Central memory CD4-positive, alpha-beta T cell (primary cell): ENCODE data around the gene CTNND2.

ENCODE experiments used
- DNase-seq: peaks from one replicate; pipeline ENCODE4 v3.0.0; 2022

CTNND2 gene

GRCh38 chr5:11300736-11301135 lies 603.5 kb downstream of the CTNND2 start:
- no peak for DNase-seq

- DNase-seq, result no peak
These were observed 605.4 kb downstream of the CTNND2 start for GRCh38 chr5:11298877-11299276.

GRCh38 chr5:11293523-11293922 lies 610.7 kb downstream of the CTNND2 start:
- no peak for DNase-seq

GRCh38 chr5:11292648-11293356 lies 611.4 kb downstream of the CTNND2 start:
- no peak for DNase-seq

- DNase-seq, result no peak
These were observed 614.5 kb downstream of the CTNND2 start for GRCh38 chr5:11289733-11290132.

- DNase-seq, result no peak
These were observed 615.0 kb downstream of the CTNND2 start for GRCh38 chr5:11289208-11289607.

GRCh38 chr5:11281842-11282241 lies 622.4 kb downstream of the CTNND2 start:
- no peak for DNase-seq

GRCh38 chr5:11277323-11277722 lies 626.9 kb downstream of the CTNND2 start:
- no peak for DNase-seq

GRCh38 chr5:11273180-11273903 lies 630.9 kb downstream of the CTNND2 start:
- DNase-seq, result no peak

- no peak for DNase-seq
These were observed 634.7 kb downstream of the CTNND2 start for GRCh38 chr5:11269515-11269914.

- no peak for DNase-seq
These were observed 635.4 kb downstream of the CTNND2 start for GRCh38 chr5:11268891-11269290.

- no peak for DNase-seq
These were observed 637.9 kb downstream of the CTNND2 start for GRCh38 chr5:11266331-11266730.

- no peak for DNase-seq
These were observed 643.0 kb downstream of the CTNND2 start for GRCh38 chr5:11261241-11261640.

GRCh38 chr5:11258001-11258400 lies 646.2 kb downstream of the CTNND2 start:
- DNase-seq, result no peak

- DNase-seq, result no peak
These were observed 651.7 kb downstream of the CTNND2 start for GRCh38 chr5:11252523-11252922.

GRCh38 chr5:11252075-11252474 lies 652.2 kb downstream of the CTNND2 start:
- DNase-seq, result no peak

GRCh38 chr5:11251247-11251646 lies 653.0 kb downstream of the CTNND2 start:
- no peak for DNase-seq

- DNase-seq, result no peak
These were observed 655.3 kb downstream of the CTNND2 start for GRCh38 chr5:11248966-11249365.

- DNase-seq, result no peak
These were observed 657.0 kb downstream of the CTNND2 start for GRCh38 chr5:11247224-11247623.

- no peak for DNase-seq
These were observed 663.7 kb downstream of the CTNND2 start for GRCh38 chr5:11240293-11241190.

- no peak for DNase-seq
These were observed 664.8 kb downstream of the CTNND2 start for GRCh38 chr5:11239261-11240015.

- peak; percentile 43 for DNase-seq
These were observed 669.7 kb downstream of the CTNND2 start for GRCh38 chr5:11234501-11234911.

- no peak for DNase-seq
These were observed 673.4 kb downstream of the CTNND2 start for GRCh38 chr5:11230890-11231289.
